Smooth muscle cell (in vitro differentiated cells): Measurements from ENCODE around the gene SLC25A29. TPM values are rescaled to one million over a fixed set of nuclear protein-coding genes. Genes with fewer than 3 reads are reported as not detected.

Experiments
- DNase-seq: peaks from one replicate; lab custom pipeline; 2025; ENCODE audit not compliant: unreplicated experiment; lab: John Stamatoyannopoulos, UW
- H2AFZ ChIP-seq: fragments of 200-600 bp; sonication (generic); 2 replicates; pipeline ENCODE4 v1.6.0; 2016; ENCODE audit warnings: antibody characterized with exemption, low read depth, mild to moderate bottlenecking
- H3F3A ChIP-seq: fragments of 200-600 bp; sonication (generic); 2 replicates; pipeline ENCODE4 v1.6.0; 2017; ENCODE audit warnings: antibody characterized with exemption, low read depth
- H3K27ac ChIP-seq: fragments of 200-600 bp; sonication (generic); 2 replicates; pipeline ENCODE4 v1.5.1; 2016; ENCODE audit warnings: low read depth, mild to moderate bottlenecking
- H3K27me3 ChIP-seq: fragments of 200-600 bp; sonication (generic); 2 replicates; pipeline ENCODE4 v1.6.1; 2016; ENCODE audit warnings: low read depth, mild to moderate bottlenecking
- H3K36me3 ChIP-seq: fragments of 200-600 bp; sonication (generic); 2 replicates; pipeline ENCODE4 v1.5.1; 2016; ENCODE audit warnings: low read depth
- H3K4me1 ChIP-seq: fragments of 200-600 bp; sonication (generic); 2 replicates; pipeline ENCODE4 v1.5.1; 2016; ENCODE audit warnings: low read depth
- H3K4me2 ChIP-seq: fragments of 200-600 bp; sonication (generic); 2 replicates; pipeline ENCODE4 v1.6.0; 2016; ENCODE audit warnings: mild to moderate bottlenecking
- H3K4me3 ChIP-seq: fragments of 200-600 bp; sonication (generic); 2 replicates; pipeline ENCODE4 v1.5.1; 2016; ENCODE audit warnings: mild to moderate bottlenecking
- H3K79me2 ChIP-seq: fragments of 200-600 bp; sonication (generic); 2 replicates; pipeline ENCODE4 v1.6.0; 2016; ENCODE audit warnings: low read depth, mild to moderate bottlenecking
- H3K9ac ChIP-seq: fragments of 200-600 bp; sonication (generic); 2 replicates; pipeline ENCODE4 v1.6.0; 2016; ENCODE audit warnings: low read depth
- H3K9me3 ChIP-seq: fragments of 200-600 bp; sonication (generic); replicated peaks from 2 replicates; pipeline ENCODE4 v1.5.1; 2016; ENCODE audit warnings: low read depth
- H4K20me1 ChIP-seq: fragments of 200-600 bp; sonication (generic); 2 replicates; pipeline ENCODE4 v1.6.0; 2016; ENCODE audit warnings: low read depth
- WGBS: methylation state at CpG from one replicate; pipeline ENCODE4 v1.1.7; 2016; ENCODE audit warnings: low lambda C conversion rate; 5-methylcytosine and 5-hydroxymethylcytosine counted together
- polyA plus RNA-seq: library from polyadenylated mRNA; unstranded; fragments of >200 nt; fragmentation: Nextera tagmentation; extraction: Ambion mirVana; gene quantifications from 2 replicates; pipeline ENCODE4 v1.2.1, GENCODE V29; 2016
- total RNA-seq: library from RNA; depleted of rRNA; stranded (reverse); fragments of >200 nt; gene quantifications from 2 replicates; pipeline ENCODE4 v1.2.3, GENCODE V29; 2014
- TF ChIP-seq, protein P1 (sequence below): fragments of 200-600 bp; sonication (generic); IDR thresholded peaks from 2 replicates; pipeline ENCODE4 v1.5.1; 2017; ENCODE audit warnings: borderline replicate concordance, mild to moderate bottlenecking, antibody characterized with exemption; ENCODE audit not compliant: insufficient read depth, poor library complexity, severe bottlenecking

Gene SLC25A29
- total and polyA plus RNA-seq, 2 experiments from 2014 or later: 27.5 to 31.8 TPM

DNA sequence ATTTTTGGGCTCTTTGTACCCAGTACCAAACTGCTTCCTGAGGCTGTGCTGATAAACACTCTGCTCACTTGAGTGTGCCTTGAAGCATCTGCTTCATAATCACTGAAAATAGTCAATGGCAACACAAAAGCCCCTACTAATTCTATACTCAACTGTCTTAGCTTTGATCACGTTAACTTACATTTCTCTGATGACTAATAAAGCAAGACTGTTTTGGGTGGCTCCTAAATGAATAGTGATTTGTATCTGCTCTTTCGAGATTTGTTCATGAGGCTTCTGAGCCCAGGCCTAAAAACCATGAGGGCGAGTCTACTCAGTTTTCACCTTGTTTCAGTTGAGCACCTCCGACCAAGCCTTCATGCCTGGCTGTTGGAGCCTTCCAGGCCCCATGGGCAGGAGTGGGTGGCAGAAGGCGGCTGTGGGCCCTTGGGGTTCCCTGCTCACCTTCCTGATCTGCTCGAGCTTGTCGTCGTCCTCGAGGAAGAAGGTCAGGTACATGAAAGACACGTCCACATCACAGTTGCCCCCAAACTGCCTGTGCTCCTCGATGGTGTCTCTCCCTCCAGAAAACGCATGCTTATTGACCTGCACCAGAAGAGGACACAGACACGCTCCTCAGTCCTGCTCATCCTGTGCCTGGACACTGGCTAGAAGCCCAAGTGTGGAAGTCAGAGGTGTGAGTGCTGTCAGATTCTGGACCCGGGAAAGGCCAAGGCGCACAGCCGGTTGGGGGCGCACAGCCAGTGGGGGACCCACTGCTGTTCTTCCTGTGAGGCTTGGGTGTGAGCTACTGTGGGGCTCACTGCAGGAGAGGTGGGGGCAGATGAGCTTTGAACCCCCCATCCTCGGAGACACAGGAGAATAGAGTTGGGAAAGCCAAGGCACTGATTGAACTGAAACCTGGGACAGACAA lies 30.6 kb upstream of the SLC25A29 start:
- no peak overlapping the region for H3K27ac ChIP-seq
- no peak overlapping the region for H2AFZ ChIP-seq
- no peaks in the 10 kb centered on the region for H3K27me3 ChIP-seq
- H3K4me1 ChIP-seq: no peaks in the 10 kb centered on the region
- no peak overlapping the region for H3K9ac ChIP-seq
- H3K79me2 ChIP-seq: no peaks in the 10 kb centered on the region
- H3K9me3 ChIP-seq: no peaks in the 10 kb centered on the region
- WGBS: 89% methylated on average over 18 of the region's 18 CpGs
- no peak for DNase-seq
- H3K4me3 ChIP-seq: no peak overlapping the region
- H3K4me2 ChIP-seq: no peak overlapping the region
- no peaks in the 10 kb centered on the region for H4K20me1 ChIP-seq
- TF ChIP-seq, protein P1, sequence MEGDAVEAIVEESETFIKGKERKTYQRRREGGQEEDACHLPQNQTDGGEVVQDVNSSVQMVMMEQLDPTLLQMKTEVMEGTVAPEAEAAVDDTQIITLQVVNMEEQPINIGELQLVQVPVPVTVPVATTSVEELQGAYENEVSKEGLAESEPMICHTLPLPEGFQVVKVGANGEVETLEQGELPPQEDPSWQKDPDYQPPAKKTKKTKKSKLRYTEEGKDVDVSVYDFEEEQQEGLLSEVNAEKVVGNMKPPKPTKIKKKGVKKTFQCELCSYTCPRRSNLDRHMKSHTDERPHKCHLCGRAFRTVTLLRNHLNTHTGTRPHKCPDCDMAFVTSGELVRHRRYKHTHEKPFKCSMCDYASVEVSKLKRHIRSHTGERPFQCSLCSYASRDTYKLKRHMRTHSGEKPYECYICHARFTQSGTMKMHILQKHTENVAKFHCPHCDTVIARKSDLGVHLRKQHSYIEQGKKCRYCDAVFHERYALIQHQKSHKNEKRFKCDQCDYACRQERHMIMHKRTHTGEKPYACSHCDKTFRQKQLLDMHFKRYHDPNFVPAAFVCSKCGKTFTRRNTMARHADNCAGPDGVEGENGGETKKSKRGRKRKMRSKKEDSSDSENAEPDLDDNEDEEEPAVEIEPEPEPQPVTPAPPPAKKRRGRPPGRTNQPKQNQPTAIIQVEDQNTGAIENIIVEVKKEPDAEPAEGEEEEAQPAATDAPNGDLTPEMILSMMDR: no peak
- H3F3A ChIP-seq: no peaks in the 10 kb centered on the region
- peaks cover 9% of the 10 kb centered on the region for H3K36me3 ChIP-seq

DNA sequence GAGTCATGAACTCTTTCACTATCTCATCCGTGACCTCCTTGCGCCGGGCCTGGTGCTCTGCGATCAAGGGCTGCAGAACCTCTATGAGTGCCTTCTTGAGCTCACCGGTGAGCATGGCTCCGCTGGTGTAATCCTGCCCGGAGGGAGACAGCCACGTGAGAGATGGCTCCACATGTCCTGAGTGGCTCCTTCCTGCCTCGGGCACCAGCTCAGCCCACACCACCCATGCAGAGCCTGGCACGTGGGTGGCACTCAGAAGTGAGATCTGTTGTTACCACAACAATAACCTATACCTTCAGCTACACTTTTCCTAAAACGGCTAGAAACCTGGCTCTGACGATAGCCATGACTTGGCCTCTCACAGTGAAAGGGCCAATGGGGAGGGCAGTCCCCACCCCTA lies 28.7 kb upstream of the SLC25A29 start:
- H3K4me1 ChIP-seq: no peaks in the 10 kb centered on the region
- peaks cover 9% of the 10 kb centered on the region for H3K36me3 ChIP-seq
- no peaks in the 10 kb centered on the region for H3F3A ChIP-seq
- H3K4me2 ChIP-seq: no peak overlapping the region
- TF ChIP-seq, protein P1: no peak
- H2AFZ ChIP-seq: no peak overlapping the region
- H3K27ac ChIP-seq: no peak overlapping the region
- H4K20me1 ChIP-seq: no peaks in the 10 kb centered on the region
- DNase-seq: no peak
- H3K79me2 ChIP-seq: no peaks in the 10 kb centered on the region
- H3K4me3 ChIP-seq: no peak overlapping the region
- no peak overlapping the region for H3K9ac ChIP-seq
- no peaks in the 10 kb centered on the region for H3K9me3 ChIP-seq
- 97% methylated on average over 12 of the region's 12 CpGs for WGBS
- H3K27me3 ChIP-seq: no peaks in the 10 kb centered on the region

DNA sequence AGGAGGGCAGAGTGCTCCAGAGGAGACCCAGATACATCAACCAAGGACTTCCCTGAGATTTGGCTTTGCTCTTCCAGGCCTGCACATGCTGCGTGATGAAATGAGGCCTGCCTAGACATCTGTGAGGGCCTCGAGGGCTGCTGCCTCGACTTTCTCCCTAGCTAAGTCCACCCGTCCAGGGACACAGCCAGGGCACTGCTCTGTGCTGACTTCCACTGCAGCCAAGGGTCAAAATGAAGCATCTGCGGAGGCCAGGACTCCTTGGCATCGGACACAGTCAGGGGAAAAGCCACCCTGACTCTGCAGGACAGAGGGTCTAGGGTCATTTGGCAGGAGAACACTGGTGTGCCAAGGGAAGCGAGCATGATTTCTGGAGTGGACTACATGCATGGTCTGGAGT lies 27.6 kb upstream of the SLC25A29 start:
- Histone ChIP-seq H3K9me3 (no peaks in the 10 kb centered on the region), H3F3A (no peaks in the 10 kb centered on the region), H2AFZ (no peak overlapping the region), H3K9ac (no peak overlapping the region), H3K27me3 (no peaks in the 10 kb centered on the region), H3K4me1 (no peaks in the 10 kb centered on the region), H3K4me2 (no peak overlapping the region), H3K79me2 (no peaks in the 10 kb centered on the region), H3K4me3 (no peak overlapping the region), H4K20me1 (no peaks in the 10 kb centered on the region), H3K36me3 (peaks cover 9% of the 10 kb centered on the region), H3K27ac (no peak overlapping the region)
- no peak for DNase-seq
- 95% methylated on average over 7 of the region's 7 CpGs for WGBS
- TF ChIP-seq, protein P1: no peak
